HG03432 (cell line): ENCODE results near the gene EXOC1L.
"Not testable (repeated sequence)": the region's sequence is repeated elsewhere in the genome, so short reads cannot be mapped to it uniquely, and the experiment has no call there.

Experiments used
- ATAC-seq: cut with Tn5 transposase; IDR thresholded peaks from one replicate; pipeline ENCODE4 v1.9.1; 2021; ENCODE audit warnings: mild to moderate bottlenecking, moderate library complexity; ENCODE audit not compliant: unreplicated experiment

EXOC1L gene

DNA sequence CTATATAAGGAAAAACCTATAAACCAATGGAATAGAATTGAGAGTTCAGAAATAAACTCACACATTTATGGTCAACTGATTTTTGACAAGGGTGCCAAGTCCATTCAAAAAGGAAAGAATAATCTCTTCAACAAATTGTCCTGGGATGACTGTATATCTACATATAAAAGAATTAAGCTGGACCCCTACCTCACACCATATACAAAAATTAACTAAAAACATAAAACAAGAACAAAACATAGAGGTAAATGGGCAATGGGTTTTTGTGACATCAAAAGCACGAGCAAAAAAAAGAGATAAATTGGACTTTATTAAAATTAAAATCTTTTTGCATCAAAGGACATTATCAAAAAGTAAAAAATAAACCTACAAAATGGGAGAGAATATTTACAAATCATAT, 18.3 kb downstream of the EXOC1L start:
- ATAC-seq = no peak

DNA sequence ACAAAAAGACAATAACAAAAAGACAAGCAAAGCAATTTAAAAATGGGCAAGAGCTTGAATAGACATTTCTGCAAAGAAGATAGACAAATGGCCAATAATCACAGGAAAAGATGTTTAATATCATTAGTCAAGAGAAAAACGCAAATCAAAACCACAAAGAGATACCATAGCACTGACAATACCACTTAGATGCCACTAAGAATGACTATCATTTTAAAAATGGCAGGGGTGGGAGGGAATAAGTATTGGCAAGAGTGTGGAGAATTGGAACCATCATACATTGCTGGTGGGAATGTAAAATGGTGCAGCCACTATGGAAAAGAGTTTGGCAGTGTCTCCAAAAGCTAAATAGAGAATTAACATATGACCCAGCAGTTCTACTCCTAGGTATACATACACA, 18.8 kb downstream of the EXOC1L start:
- ATAC-seq = no peak

DNA sequence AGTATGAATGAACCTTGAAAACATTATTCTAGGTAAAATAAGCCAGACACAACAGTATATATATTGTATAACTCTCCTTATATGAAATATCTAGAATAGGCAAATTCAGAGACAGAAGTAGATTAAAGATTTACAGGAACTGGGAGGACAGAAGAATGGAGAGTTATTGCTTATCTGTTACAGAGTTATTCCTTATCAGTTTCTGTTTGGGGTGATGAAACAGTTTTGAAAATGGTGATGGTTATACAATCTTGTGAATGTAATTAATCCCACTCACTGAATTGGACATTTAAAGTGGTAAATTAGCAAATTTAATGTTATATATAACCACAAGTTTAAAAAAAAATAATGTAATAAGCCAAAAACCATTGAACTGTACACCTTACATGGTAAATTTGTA, 19.4 kb downstream of the EXOC1L start:
- ATAC-seq = no peak

DNA sequence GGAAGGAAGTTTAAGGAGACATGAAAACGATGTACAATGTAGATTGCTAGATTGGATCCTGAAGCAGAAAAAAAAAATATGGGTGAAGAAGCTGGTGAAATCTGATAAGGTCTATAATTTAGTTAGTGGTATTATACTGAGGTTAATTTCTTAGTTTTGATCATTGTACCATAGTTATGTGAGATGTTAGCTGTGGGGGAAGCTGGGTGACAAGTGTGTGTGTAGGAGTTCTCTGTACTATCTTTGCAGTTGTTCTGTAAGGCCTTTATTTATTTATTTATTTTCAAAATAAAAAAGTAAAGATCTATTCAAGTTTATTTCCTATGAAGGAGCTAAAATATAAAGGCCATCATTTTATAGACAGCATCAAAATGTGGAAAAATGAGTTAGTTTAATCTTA, 21.4 kb downstream of the EXOC1L start:
- ATAC-seq = no peak

DNA sequence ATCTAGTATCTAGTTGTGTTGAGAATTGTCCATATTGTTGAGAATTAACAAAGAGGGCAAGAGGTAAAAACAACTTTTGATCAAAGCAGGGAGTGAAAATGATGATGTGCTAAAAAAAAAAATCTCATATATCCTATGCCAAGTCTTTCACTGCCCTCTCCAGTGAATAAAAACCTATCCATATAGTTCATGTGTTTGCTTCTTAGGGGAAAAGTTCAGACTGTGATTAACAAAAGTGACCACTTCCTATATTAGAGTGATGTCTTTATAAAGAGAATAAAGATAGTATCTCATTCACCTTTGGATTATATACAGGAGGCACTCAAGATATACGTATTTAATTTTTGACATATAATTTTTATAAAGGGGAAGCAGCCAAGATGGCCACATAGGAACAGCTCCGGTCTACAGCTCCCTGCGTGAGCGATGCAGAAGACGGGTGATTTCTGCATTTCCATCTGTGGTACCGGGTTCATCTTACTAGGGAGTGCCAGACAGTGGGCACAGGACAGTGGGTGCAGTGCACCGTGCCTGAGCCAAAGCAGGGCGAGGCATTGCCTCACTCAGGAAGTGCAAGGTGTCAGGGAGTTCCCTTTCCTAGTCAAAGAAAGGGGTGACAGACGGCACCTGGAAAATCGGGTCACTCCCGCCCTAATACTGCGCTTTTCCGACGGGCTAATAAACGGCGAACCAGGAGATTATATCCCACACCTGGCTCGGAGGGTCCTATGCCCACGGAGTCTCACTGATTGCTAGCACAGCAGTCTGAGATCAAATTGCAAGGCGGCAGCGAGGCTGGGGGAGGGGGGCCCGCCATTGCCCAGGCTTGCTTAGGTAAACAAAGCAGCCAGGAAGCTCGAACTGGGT, 22.0 kb downstream of the EXOC1L start:
- ATAC-seq = not testable (repeated sequence)

DNA sequence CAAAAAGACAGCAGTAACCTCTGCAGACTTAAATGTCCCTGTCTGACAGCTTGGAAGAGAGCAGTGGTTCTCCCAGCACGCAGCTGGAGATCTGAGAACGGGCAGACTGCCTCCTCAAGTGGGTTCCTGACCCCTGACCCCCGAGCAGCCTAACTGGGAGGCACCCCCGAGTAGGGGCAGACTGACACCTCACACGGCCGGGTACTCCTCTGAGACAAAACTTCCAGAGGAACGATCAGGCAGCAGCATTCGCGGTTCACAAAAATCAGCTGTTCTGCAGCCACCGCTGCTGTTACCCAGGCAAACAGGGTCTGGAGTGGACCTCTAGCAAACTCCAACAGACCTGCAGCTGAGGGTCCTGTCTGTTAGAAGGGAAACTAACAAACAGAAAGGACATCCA, 22.7 kb downstream of the EXOC1L start:
- ATAC-seq = not testable (repeated sequence)

DNA sequence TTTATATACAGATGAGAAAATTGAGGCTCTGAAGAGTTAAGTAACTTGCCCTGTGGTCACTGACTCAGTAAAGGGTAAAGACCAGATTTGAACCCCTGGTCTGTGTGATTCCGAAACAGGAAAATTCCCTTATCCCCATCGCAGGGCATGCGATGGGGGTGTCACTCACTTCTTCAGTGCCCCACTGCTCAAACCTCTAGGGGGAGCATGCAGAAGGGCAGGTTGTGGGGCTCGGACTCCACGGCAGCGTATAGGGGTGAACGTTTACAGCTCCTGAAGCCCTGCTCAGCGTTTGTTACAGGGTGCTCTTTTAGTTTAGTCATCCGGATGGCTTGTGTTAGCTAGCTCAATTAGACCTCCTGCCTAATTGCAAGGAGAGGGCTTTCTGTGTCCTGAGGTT, 30.1 kb downstream of the EXOC1L start:
- no peak for ATAC-seq

DNA sequence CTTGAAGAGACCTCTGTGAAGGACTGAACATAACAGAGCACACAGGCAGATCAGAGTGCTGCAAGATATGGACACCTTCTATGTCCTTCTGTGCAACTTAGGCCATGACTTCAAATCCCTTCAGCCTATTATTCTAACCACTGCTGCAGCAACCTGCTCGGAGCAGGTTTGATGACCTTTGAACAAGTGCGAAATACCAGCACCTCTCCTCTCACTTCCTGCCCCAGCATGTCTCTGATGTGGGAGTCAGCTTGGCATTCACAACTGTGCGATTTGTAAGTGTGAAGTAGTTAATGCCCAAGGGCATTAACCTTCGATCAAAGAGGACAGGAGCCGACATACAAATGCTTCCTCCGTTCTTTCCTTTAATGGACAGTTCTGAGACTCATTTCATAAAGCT, 32.3 kb downstream of the EXOC1L start:
- no peak for ATAC-seq

DNA sequence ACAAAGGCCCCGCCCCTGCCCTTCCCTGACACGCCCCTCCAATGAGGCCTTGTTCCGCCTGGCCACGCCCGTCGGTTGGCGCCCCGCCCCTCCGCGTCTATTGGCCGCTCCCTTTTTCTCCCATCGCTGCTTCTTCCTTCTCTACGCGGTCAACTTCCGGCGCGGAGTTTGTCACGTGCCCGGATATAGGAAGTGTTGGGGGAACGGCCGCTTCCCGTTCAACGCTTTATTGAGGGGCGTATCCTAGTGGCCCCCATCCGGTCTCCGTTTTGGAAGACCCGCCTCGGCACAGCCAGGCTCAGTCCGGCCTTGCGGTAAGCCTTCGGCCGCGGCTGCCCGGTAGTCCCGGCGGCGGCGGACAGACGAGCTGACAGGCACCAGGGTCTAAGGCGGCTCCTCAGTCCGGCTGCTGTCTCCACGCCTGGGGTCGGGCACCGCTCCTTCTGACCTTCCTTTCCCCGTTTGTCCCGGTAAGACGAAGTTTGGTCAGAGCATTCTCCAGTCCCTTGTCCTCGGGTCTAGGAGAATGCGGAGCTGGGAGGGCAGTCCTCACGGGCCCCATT, 34.0 kb downstream of the EXOC1L start, which contains the start of gene EXOC1:
Gene EXOC1, plus strand, starts transcription at position 165 of the 563 bp plus-strand sequence. CDS start 4,676 bp downstream, outside the sequence.
- peak; percentile 99 for ATAC-seq

DNA sequence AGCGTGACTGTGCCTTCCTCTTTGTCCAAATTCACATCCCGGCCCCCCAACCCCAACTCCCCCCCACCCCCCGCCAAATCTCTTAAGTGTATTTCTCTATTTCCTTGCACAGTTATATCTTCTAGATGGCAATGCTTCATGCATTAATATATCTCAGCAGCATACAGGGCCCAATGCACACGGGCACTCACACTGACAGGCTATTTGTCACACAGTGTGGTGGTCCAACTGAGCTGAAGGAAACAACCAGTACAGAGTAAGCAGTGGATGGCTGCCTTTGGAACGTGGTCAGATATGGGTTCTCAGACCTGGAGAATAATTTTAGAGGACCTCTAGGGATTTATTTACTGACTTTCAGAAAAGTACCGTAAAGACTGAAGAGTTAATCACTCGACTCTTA, 34.5 kb downstream of the EXOC1L start:
- no peak for ATAC-seq

DNA sequence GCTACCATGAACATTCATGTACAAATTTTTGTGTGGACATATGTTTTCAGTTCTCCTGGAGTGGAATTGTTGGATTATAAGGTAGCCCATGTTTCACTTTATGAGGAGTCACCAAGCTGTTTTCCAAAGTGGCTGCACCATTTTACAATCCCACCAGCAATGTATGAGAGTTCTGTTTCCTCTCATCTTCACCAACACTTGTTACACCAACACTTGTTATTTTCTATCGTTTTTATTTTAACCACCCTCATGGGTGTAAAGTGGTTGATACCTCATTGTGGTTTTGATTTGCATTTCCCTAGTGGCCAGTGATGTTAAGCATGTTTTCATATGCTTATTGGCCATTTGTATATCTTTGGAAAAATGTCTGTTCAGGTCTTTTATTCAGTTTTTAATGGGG, 38.0 kb downstream of the EXOC1L start:
- no peak for ATAC-seq

DNA sequence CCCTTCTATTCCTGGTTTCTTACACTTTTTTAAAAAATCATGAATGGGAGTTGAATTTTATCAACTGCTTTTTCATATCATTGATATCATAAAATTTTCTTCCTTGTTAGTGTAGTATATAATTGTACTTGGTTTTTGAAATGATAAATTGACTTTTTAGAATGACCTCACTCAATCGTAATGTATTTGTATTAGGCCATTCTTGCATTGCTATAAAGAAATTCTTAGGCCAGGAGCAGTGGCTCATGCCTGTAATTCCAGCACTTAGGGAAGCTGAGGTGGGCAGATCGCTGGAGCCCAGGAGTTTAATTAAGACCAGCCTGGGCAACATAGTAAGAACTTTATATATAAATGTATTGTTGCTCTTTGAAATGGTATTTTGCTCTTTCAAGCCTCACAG, 40.1 kb downstream of the EXOC1L start:
- ATAC-seq = no peak

DNA sequence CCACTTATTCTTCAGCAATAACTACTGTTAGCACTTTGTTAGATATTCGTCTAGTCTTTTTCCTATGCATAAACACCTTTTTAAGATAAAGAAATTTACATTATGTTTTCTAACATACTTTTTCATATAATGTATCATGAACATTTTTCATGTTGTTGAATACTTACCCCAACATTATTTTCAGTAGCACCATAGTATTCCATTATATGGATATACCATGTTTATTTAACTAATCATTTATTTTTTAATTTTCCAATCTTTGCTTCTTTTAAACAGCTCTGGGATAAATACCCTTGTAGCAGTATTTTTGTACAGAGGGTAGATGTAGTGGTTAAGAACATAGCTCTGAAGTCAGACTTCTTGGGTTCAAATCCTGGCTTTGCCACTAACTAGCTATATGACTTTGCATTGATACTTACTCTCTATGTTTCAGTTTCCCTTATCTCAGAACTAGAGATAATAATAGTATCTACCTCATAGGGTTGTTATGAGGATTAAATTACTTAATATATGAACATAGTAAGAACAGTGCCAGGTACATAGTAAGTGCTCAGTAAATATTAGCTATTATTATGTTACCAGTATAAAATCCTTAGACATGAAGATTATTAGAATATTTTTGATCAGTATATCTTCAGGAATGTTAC, 45.1 kb downstream of the EXOC1L start:
- no peak for ATAC-seq

DNA sequence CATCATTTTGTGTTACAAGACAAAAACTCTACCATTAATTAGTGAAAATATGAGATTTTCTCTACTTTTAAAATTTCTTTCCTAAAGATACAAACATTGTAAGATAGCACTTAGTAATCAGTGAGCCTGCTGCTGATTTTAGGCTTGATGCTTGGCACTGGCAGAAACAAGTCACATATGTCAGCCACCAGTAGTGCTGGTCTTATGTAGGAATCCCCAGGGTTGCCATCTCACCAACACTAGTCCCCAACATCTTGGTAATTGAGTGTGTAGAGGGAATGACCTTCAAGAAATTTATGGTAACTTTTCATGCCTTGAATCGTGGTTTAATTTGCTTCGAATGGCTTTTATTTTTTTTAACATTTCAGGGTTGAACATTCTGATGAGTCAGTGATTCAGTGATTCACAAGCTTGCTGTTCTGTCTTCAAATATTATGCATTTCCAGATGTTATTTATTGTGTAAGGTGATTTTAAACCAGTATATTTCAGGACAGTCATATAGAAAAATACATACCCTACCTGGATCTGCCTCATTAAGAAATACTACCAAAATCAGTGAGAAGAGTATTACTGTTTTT, 45.7 kb downstream of the EXOC1L start:
- ATAC-seq = no peak

DNA sequence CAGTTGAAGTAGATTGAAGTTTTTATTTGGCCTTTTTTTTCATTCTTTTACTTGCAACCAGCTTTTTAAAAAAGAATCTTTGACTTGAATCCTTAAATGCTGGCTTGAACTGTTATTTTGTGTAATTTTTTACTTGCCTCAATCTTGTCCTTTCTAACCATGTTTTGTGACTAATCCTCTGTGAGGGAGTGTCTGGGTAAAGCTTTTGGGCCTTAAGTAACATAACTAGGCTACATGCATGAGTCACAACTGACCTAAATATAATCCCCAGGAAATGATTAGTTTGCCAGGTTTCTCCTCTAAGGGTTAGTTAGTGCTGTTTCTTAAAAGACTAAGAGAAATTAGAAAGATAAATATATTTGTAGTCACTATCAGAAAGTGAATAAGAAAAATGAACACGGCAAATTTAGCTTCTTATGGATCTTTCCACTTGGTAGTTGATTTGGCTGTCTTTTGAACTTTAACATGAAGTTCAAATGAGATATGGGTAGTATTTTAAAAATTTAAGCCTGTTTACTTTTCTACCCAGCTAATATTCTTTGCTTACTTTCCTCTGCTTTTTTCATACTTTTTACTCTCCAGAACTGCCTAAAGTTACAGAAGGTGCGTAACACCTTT, 46.8 kb downstream of the EXOC1L start:
- ATAC-seq = peak; percentile 93

DNA sequence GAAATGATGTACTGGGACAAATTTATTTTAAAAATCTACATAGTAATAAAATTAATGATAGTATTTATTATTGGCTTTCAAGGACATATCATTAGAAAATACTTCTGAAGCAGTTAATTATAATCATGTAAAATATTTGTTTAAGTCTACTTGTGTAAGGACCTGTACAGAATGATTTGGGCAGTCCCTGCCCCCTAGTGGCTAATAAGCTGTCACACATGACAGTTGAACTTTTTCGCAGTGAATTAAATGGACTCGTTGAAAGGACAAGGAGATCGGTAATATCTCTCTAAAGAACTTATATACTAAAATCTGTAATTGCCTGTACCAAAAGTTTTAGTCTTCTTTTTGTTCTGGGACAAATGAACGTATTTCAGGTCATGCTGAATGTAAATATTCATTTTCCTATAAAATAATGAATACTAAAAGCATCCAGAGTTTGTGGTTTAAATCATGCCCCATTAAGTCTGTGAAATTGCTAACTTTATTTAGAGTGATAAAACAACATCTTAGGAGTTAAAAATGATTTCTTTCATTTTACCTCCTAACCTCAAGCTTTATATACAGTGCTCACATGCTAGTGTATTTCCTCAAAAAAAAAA, 47.5 kb downstream of the EXOC1L start:
- peak; percentile 80 for ATAC-seq

DNA sequence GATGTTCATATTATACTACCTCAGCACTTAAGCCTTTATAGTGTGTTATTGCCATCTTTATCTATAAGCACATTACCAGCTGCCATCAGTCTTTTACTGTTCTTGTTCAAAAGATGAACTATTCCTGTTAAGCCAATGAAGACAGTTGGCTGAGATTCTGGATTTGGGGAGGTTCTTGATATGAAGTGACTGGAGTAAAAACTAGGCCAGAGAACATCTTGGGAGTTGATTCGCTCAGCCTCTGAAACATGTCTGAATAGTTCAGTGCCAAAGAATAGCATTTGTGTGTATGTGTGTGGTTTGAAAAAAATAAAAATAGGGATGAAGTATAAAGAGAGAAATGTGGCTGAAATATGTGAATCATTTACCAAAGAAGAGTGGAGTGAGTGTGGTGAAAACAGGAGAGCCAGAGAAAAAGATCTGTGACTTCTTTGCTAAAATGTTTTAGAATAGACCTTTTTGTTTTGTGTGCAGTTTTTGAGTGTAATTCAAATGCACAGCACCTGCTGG, 49.0 kb downstream of the EXOC1L start:
- ATAC-seq = no peak

DNA sequence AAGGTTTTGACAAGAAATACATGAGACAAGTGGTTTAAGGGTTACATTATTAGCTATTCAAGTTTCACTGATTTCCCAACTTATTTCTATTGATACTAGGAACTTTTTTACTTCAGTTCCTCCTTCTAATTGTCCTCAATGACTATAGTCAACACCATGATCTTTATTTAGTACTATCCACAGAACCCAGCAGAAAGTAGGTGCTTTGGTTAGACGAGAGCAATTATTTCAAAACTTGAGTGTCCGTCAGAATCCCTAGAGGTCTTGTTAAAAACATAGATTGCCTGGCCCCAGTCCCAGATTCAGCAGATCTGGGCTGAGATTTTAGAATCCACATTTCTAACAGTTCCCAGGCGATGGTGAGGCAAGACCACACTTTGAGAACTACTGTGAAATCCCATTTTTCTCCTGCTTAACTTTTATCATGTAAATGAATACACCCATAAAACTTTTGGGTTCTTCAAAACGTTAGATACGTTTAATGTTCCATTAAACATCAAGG, 51.8 kb downstream of the EXOC1L start:
- ATAC-seq = no peak

DNA sequence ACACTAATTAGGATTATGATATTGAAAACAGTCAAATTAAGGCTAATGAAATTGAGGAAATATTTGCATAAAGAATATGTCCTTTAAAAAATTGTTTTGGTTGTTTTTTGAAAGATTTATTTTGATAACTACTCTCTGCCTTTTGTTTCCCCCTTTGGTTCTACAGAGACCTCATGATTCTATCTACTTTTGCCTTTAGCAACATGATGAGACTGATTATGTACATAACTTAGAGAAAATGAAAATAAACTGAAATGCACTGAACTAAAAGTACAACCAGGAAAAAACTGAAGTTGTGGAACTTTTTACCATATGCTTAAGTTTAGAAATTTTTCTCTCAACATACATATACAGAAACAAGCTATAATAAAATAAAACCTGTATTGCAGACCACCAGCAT, 55.2 kb downstream of the EXOC1L start:
- ATAC-seq = no peak

DNA sequence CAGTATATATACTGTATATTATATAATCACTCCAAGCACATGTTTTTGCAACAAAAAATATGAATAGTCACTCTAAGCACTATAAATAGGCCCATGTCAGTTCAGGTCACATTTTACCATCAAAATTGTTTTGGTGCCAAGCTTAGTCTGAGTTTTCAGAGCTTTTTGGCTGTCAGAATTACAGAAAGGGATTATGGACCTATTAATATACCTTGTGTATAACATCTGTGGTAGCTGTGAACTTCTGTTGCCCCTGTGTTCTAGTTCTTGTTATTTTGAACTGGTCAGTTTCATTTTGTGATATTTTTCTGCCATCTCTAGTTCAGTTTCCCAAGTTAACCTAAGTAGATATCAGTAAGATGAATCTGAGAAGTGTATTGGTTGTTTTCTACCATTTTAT, 56.8 kb downstream of the EXOC1L start:
- no peak for ATAC-seq
